ENCODE results near the gene TM9SF3.

TM9SF3 gene

DNA sequence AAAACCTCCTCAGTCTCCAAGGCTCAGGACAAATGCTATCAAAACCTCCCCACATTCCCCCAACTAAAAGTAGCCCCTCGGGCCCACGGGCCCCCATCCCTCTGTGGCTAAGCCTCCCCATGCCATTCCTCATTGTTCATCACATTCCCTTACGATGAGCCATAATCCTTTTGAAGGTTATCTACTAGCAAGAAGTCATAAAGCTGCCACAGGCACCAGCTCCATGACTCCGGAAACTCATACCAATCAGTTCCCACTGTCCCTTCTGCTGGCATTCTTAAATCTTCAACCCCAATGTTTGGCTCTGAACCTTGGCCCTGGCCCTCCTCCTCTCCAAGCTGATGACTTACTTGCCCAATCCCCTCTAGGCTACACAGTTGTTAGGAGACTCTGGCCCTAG, 19.4 kb upstream of the TM9SF3 start:
- FAIRE-seq (no peak), DNase-seq (ENCODE audit: insufficient read length, low spot score) (no peak)
- TF ChIP-seq, protein P1, sequence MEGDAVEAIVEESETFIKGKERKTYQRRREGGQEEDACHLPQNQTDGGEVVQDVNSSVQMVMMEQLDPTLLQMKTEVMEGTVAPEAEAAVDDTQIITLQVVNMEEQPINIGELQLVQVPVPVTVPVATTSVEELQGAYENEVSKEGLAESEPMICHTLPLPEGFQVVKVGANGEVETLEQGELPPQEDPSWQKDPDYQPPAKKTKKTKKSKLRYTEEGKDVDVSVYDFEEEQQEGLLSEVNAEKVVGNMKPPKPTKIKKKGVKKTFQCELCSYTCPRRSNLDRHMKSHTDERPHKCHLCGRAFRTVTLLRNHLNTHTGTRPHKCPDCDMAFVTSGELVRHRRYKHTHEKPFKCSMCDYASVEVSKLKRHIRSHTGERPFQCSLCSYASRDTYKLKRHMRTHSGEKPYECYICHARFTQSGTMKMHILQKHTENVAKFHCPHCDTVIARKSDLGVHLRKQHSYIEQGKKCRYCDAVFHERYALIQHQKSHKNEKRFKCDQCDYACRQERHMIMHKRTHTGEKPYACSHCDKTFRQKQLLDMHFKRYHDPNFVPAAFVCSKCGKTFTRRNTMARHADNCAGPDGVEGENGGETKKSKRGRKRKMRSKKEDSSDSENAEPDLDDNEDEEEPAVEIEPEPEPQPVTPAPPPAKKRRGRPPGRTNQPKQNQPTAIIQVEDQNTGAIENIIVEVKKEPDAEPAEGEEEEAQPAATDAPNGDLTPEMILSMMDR (IDR thresholded peaks at IDR 0.05; ENCODE audit: insufficient read depth, missing control alignments) = no peak

DNA sequence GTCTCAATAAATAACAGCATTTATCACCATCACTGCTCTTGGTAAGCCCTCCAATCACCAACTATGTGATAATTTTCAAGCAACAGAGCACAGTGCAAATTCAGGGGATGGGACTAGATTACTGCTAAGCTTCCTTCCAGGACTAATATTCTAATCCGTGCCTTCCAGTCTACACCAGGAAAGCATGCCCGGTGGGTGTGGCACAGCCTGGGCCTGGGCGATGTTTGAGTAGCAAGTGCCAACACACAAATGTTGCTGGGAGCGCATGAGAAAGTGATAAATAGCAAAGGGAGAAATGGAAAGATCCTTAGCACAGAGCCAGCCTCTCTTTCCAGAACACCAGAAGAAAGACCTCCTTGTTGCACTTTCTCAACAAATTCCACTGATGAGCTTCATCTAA, 13.5 kb upstream of the TM9SF3 start:
- FAIRE-seq = no peak
- TF ChIP-seq, protein P1 (IDR thresholded peaks at IDR 0.05; ENCODE audit: insufficient read depth, missing control alignments) = no peak
- DNase-seq (ENCODE audit: insufficient read length, low spot score) = no peak

DNA sequence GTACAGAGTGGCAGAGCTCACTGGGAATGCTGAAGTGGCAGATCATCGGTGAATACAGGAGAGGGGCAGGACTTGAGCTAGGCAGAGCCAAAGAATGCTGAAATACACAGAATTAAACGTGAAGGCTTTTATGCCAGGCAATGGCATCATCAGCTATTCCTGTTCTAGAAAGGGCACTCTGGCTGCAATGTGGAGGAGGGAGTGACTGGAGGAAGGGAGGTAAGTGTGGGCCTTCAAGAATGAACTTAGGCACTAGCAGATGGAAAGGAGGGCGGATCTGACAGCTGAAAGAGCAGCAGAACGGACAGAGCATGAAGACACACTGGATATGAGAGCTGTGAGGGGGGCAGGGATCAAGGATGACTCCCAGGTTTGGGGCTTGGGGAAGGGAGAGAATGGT, 12.0 kb upstream of the TM9SF3 start:
- TF ChIP-seq, protein P1 (IDR thresholded peaks at IDR 0.05; ENCODE audit: insufficient read depth, missing control alignments) = no peak
- DNase-seq (ENCODE audit: insufficient read length, low spot score) (no peak), FAIRE-seq (no peak)

DNA sequence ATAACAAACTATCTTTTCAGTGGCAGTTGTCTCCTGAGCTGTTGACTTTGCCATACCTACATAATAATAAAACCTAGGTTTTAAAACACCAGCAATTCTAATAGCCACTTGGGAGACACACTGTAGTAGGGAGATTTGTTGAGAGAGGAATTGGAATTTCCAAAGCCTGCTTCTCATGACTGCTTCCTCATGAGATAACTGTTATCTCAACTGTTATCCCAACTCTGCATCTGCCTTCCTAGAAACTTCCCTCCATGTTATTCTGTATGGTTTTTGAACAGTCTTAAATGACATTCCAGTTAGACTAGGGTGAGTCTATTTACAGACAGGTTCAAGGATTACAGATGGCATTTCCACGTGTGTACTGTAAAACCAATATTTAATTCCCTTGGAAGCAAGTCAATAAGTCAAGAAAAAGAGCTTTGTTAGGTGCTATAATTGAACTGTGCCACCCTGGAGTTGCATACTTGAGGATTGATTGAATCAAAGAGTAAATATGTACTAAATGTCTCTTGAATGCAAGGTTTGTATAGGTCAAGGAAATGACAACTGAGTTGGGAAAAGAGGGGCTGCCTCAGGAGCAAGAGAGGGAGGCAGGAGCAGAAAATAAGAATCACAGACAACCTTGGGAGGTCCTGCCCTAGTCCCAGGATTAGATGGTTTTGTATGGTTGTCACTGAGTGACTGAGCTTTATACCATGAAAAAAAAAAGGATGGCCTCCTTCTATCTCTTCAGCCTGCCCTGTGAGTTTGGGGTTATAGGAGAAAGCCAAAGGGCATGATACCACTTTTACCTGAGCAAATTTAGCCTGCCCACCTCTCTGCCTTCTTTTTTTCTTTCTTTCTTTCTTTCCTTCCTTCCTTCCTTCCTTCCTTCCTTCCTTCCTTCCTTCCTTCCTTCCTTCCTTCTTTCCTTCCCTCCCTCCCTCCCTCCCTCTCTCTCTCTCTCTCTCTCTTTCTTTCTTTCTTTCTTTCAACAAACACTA, 9.9 kb upstream of the TM9SF3 start:
- DNase-seq (ENCODE audit: insufficient read length, low spot score) = no peak
- no peak for FAIRE-seq
- TF ChIP-seq, protein P1 (IDR thresholded peaks at IDR 0.05; ENCODE audit: insufficient read depth, missing control alignments) = no peak

DNA sequence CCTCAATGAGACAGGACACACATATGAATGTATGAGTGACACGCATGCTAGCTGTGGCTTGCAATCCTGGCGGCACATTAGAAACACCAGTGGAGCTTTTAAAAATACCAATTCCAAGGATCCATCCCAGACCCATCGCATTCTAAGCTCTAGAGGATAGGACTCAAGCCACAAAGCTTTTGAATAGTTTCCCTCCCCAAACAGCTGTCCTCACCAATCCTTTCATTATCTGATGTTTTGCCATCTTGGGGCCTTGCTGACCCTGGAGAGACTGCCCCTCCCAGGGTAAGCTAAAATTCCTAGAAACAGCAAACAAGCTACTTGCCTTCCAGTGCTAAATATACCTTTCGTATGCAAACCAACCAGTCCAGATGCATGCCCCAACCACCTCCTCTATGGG, 8.9 kb upstream of the TM9SF3 start:
- TF ChIP-seq, protein P1 (IDR thresholded peaks at IDR 0.05; ENCODE audit: insufficient read depth, missing control alignments) = no peak
- FAIRE-seq (no peak), DNase-seq (ENCODE audit: insufficient read length, low spot score) (no peak)

DNA sequence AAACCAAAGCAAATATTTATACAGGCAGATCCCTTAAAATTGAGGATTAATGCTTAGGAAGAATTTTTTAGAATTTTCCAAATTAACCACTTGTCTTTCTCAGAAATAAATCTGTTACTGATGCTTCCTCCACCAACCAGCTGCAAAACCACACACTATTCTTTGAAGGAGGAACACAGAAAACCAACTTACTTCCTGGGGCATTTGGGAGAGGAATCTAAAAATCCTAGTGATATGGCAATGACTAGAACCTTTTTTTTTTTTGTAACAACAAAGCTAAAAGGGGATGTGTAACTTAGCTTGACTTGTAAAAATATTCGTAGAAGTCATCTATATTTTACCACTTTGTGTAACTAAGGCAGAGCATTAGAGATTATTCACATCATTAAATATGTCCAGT, 5.1 kb upstream of the TM9SF3 start:
- TF ChIP-seq, protein P1 (IDR thresholded peaks at IDR 0.05; ENCODE audit: insufficient read depth, missing control alignments) = no peak
- DNase-seq (ENCODE audit: insufficient read length, low spot score) = no peak
- no peak for FAIRE-seq
